Liver (tissue), 3 donors: ENCODE results near the gene SLC25A21.

Experiments
- SP1 ChIP-seq: IDR thresholded peaks from 2 replicates; pipeline ENCODE4 v1.6.1; 2018; ENCODE audit warnings: antibody characterized with exemption, mild to moderate bottlenecking
- YY1 ChIP-seq: IDR thresholded peaks from 2 replicates; pipeline ENCODE4 v1.6.1; 2016; ENCODE audit warnings: antibody characterized with exemption, mild to moderate bottlenecking
- TF ChIP-seq, protein P1 (sequence below): fragments of 150-350 bp; IDR thresholded peaks from 2 replicates; pipeline ENCODE4 v1.5.1; 2017; ENCODE audit warnings: improper control_type of control experiment, low read depth, low read length; ENCODE audit not compliant: missing input control
- donor health status: healthy.
- donor health status: healthy.

DNA sequence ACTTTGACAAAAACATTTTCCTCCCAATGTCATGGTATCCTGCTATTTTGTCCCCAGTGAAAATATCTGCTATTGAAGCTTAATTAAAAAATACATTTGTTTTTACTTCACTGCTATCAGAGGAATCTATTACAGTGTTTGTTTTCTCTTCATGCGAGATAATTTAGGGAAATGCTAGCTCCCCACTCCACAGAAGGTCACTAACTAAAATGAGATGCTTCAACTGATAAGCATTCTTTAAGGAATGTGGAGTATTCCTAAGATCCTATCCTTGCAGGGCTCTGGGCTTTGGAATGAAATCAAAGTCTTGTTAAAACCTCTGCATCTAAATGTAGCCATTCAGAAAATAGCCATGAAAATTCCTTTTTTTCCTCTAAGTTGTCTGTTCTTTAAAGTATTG is 471.3 kb downstream of the SLC25A21 start:
- TF ChIP-seq YY1 (no peak), SP1 (no peak)
- TF ChIP-seq, protein P1, sequence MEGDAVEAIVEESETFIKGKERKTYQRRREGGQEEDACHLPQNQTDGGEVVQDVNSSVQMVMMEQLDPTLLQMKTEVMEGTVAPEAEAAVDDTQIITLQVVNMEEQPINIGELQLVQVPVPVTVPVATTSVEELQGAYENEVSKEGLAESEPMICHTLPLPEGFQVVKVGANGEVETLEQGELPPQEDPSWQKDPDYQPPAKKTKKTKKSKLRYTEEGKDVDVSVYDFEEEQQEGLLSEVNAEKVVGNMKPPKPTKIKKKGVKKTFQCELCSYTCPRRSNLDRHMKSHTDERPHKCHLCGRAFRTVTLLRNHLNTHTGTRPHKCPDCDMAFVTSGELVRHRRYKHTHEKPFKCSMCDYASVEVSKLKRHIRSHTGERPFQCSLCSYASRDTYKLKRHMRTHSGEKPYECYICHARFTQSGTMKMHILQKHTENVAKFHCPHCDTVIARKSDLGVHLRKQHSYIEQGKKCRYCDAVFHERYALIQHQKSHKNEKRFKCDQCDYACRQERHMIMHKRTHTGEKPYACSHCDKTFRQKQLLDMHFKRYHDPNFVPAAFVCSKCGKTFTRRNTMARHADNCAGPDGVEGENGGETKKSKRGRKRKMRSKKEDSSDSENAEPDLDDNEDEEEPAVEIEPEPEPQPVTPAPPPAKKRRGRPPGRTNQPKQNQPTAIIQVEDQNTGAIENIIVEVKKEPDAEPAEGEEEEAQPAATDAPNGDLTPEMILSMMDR, result no peak
